ENCODE results near the gene RGS9.
A peak's percentile ranks its signal among the peaks of the same experiment; 100 is the strongest.

DNA sequence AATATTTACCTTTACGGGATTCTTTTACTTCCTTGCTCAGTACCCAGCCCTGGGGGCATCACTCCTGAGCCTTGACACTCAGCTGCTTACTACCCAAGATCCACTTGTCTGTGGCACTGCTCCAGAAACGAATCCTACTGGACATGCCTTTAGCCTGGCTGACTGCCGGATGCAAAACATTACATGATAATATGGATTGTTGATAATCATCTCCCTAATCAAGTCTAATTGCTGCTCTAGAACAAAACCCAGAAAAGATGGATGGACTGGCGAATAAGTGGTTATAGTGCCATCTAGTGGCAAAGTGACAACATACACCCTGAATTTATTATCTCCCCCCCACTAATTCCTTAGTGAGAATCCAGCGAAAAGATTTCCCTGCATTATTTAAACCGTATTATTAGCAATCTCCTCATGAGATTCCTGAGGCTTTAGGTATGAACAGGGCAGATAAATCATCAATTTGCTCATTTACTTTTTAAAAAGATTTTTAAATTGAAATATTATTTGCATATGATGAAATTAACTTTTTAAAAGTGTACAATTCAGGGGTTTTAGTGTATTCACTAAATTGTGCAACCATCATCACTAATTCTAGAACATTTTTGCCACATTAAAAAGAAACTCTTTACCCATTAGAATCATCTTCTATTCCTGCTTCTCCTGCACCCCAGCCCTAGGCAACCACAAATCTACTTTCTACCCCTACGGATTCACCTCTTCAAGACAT, 61.6 kb downstream of the RGS9 start:
- TF ChIP-seq CTCF (IDR thresholded peaks at IDR 0.05 in 4 of 5, conservative IDR thresholded peaks at IDR 0.05 in 1 of 5) (peak; percentile 50 to 78 (median 68)), POLR2A (IDR thresholded peaks at IDR 0.05) (no peak)

Measured in gastrocnemius medialis (tissue), 4 donors.